DMS53 (cell line): ENCODE measurements around the gene TMTC1.

ENCODE experiments used
- DNase-seq: peaks from one replicate; lab custom pipeline; 2025; lab: John Stamatoyannopoulos, UW

Gene TMTC1

DNA sequence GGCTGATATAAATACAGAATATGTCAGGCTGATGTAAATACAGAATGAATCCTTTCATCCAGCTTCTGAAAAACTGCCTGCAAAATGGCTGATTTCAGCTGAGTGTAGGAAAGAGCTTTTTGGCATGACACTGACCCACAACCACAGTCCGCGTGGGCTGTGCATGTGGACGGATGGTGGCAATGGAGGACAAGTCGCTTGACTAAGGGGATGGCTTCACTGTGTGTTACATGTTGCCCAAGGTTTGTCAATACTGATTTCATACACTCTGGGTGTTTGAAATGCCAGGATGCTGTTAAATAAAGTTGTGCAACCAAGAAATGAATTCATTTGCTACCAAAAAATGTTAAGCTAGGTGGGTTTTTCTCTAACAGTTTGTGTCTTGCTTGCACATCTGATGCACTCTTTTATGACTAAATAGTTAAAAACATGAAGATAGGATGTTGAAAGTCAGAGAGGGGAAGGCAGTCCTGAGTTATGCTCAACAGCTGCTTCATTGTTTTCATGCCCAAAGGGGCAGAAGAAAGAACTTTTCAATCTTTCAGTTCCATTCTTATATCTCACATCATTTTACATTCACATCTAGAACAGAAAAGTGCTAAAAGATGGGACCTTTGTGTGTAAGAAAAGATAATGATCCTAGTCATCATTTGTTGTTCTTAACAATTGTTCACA is 249.8 kb downstream of the TMTC1 start:
- no peak for DNase-seq

DNA sequence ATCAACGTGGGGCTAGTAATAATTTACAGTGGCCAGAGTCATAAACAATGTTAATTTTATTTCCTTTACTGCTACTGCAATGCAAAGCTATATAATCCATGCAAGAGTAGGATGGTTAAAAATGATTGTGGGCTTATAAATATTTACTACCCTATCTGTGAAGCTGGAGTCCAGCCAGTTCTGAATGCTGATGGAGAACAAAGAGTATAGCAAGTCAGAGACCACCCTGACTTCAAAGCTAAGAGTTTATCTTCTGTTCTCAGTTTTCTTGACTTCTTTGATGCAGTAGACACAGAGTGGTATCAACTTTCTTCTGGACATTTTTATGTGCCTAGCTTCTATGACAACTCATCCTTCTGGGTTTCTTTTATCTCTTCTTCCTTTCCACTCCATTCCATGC is 252.3 kb downstream of the TMTC1 start:
- no peak for DNase-seq

DNA sequence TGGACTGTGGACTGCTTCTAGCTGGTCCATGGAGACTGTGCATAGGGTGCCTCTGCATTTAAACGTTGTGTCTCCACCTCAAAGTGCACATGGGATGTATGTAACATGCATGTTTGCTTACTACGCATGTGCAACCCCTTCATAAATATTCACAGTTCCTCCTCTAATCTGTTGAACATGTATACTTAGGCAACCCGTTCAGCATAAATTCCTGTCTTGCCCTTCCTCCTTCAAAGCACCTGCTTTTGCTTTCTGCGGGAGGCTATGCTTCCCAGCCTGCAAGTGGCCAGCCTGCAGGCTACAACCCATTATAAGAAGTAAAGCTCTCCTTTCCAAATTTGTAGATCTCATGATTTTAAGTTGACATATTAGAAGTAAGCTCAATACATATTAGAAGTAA is 253.3 kb downstream of the TMTC1 start:
- no peak for DNase-seq

DNA sequence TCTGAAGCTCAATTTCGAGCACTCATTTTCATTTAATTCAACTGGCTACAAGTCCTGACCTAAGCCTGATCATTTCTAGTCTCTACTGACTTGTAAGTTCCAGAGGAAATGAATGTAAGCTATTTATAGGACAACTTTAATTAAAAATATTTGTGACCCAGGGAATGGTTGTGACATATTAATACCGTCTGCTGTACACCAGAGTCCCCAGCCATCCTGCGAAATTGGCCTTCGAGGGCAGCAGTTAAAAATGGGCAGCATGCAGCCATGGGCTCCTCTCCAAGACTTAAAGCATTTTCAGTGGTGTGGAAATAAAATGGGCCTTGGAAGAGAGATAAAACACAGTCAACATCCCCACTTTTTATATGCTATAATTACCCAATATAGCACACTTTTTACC is 255.6 kb downstream of the TMTC1 start:
- no peak for DNase-seq

DNA sequence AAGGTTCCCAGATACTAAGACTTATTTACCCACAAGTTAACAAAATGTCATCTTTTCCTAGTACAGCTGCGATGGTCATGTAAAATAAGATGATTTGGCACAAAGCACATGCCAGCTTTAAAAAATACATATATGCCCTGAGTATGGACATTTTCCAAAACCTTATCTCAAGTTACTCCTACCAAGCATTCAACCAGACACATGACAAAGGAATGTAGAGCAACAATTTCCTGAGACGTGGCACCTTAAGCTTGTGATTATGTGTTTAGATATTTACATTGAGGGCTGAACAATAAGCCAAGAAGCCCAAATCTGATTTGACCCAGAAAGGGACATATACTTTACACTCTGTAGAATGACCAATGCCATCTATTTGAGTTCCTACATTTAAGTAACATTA is 261.8 kb downstream of the TMTC1 start:
- DNase-seq = no peak

DNA sequence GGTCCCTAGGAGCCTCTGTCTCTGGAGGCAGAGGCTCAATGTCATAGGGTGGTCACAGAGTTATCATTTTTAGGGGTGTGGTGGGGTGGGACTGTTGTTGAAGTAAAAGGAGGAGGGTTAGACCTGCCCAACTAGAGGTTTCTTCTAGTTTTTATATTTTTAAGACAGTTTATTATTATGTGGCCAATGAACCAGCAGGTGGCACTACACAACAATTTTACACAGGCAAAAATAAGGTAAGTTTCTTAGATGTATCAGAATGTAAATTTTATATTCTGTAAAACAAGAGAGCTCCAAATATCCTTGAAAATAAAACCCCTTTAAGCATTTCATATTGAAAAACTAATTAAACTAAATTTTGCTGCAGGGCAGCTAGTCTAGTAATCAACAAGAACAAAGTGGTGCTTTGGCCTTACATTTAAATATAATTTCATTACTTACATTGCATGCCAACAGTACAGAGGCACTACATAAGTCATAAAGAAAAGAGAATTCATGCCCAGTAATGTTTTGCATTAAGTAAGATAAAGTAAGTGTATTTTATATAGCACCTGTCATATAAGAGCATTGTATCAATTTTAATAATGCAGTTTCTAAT is 264.1 kb downstream of the TMTC1 start:
- DNase-seq = peak; percentile 80

DNA sequence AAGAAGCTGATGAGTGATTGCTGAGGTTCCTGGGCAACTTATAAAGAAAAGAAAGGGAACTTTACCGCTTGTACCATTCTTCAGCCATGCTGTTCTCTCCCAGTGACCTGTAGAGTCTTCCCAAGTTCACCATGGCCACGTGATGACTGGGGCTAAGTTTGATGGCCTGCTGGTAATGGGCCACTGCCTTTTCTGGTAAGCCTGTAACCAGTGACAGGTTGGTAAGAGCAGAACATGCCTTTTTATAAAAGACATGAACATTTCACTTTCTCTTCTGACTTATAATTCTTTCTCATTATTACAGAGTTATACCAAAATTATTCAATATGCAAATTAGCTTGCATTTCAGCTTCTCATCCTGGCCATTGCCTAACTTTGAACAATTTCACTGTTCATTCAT is 265.3 kb downstream of the TMTC1 start:
- DNase-seq = no peak

DNA sequence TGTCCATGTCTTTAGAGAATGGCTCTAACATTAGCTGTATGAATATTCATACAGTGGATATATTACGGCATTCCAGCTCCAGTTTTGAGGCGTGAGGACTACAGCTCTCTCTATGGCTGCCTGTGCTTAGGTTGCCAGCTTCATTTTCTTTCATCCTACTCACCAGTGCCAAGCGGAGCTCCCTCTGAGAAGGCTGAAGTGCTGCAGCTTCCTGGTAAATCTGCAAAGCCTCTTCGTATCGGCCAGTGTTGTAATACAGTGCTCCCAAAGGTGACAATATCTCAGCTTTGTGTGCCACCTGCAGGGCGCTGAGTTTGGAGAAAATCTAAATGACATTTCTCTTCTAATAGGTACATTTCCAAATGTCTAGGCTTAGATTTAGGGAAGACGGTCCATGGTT is 266.5 kb downstream of the TMTC1 start:
- peak; percentile 43 for DNase-seq

DNA sequence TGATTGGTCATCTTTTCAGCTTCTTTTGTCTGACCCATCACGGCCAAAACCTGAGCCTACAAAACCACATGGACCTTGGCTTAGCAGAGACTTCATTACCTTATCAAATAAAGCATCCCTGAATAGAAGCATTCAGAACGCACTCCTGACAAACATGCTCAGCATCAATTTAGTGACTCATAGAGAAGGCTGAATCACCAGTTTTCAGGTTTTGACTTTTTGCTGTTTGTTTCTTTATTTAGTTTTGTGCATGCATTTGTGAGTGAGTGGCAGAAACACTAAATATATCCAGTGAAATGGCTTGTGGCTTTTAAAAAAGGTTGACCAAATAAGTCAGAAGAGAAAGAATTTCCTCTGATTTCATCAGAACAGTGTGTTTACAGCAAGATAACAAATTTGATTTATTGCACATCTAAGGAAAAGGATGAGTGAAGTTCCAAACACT is 267.3 kb downstream of the TMTC1 start:
- DNase-seq = no peak

DNA sequence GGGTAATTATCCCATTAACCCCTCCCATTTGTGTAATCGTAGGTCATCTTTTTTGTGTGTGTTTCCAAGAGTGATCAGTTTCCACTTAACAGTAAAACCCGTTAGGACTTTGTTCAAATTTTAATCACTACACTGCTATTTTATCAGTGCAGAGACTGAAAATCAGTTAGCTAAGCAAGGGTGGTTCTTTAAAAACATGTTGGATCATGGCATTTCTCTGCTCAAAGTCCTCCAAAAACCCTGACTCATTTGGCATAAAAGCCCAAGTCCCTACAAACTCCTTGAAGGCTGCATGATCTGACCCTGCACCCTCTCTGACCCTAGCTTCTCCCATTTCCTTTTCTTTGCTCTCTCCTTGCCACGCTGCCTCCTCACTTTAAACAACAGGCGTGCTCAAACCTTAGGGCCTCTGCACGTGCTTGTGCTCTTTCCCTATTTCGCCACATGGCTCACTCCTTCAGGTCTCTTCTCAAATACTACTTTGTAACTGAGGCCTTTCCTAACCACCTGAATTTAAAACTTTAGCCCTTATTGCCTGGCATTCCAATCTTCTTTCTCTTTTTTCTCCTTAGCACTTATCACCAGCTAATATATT is 273.1 kb downstream of the TMTC1 start:
- no peak for DNase-seq

DNA sequence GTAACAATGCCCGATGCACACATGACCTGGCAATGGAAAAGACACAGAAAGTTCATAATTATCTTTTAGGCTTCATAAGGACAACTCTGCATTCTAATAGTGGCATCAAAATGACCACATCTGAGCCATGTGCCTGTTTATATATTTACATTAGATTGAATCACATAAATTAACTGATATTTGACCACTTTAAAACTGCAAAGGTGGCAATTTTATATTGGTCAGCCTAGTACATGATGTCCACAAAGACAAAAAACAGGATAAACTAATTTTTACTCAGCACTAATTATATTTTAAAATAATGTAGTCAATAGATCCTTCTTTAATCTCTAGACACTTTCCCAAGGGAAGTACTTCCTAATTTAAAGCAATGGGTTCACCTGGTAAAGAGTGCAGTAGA is 274.2 kb downstream of the TMTC1 start:
- DNase-seq = no peak

DNA sequence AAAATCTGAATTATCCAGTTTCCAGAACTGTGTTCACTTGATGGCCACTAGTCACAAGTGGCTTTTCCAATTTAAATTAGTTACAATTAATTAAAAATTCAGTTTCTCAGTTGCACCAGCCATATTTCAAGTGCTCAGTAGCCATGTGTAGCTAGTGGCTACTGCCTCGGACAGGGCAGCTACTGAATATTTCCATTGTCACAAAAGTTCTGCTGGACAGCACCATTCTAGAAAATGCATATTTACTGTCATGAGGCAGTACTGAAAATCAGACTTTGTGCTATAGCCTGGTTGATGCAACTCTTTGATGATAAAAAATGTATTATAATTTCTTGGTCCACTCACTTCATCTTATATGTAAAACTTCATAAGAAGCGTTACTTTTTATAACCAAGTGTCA is 274.8 kb downstream of the TMTC1 start:
- DNase-seq = no peak

DNA sequence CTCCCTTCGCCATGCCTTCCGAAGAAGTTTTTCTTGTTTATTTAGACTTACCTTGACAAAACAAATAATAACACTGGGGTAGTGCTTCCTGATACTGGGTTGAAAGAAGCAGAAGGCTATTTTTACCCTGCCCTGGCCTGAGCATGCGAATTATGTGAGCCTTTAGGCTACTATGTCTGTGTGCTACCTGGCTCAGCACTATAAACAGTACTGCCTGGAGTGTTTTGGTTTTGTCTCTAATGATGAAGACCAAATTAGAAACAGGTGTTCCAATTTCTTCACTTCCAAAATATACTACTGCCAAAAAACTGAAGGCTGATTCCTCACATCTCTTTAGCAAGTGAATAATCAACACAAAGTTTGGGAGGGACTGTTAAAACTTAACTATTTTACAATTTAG is 278.6 kb downstream of the TMTC1 start:
- no peak for DNase-seq

DNA sequence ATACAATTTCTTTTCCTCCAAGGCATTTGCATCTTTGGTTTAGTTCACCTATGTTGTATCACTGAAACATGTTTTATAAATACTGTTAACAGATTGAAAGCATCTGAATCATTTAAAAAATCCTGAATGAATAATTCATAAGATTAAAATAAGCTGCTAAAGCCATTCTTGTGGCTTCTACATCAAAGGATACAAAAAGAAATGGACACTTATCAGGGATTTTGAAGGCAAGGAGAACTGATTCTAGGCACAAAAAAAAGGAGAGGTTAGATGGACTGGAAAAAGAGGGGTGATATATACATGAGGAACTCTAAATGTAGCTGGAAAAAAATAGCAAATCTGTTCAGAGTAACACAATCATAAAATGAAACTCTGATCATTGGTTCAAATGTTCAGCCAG is 280.5 kb downstream of the TMTC1 start:
- no peak for DNase-seq

DNA sequence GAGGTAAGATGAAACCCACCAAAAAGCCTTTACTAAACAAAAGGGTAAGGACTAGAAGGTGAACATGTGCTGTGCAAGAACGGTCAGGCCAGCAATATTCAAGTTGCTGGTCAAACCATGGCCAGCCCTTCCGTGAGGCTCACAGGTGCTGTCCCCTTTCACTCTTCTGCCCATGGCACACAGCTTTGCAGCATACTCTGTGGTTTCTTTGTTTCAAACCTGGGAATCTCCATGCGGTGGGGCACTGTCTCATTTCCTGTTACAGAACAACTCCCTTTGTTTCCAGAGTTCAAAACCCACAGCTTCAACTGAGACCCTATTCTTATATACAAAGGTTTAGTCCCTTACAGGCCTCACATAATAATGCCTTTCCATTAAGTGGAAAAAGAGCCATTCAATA is 284.5 kb downstream of the TMTC1 start:
- no peak for DNase-seq

DNA sequence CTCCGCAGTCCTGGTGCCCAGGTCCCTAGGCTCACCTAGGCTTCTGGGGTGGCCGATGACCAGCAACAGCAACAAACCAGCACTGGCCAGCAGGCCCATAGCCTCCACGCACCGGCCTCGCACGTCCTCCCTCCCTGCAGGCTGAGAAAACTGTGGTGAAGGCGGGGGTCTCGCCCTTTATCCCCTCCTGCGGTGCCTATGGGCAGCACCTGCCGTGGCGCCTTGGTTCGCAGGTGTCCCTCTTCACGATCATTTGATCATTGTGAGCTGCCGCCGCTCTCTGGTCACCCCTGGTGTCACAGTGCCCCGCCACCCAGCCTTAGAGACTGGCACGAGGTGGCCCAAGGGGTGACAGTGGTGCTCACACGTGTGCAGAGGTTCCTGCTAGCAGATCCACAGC is 286.2 kb downstream of the TMTC1 start, which contains the start of gene OVCH1:
TSS of gene OVCH1 (minus strand) at position 99 of the 400 bp plus-strand sequence. CDS start at position 99, 0 bp downstream.
- no peak for DNase-seq

DNA sequence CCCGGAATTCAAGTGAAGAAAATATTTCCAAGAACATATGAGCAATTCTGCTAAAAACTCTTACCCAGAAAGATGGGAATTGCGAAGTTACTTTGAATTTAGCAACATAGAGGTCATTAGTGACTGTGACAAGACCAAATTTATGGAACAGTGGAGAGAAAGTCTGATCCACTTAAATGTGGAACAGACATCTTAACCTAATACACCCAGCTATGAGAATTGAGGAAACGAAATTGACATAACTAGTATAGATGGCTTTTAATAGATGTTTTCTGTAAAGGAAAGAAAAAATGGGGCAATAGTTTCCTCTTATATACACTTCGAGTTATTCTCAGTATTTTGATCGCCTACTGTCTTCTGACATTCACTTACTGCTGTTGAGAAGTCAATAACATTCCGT is 290.9 kb downstream of the TMTC1 start:
- no peak for DNase-seq

DNA sequence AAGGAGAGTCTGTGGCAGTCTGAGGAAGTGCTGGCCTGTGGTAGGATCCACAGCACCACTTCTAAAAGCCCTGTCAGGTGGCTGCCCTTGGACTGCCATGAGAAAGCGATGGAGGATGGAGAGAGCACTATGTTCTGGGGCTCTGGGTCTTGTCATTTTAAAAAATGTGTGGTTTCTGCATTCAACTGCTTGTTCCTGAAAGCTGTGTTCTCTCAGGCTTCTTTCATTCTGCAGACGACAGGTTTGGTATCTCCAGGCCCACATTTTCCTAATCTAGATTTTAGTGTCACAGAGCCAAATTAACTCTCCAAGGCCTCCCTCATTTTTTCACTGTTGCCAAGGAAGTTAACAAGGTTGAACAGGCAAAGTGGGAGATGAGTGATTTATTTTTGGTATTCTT is 296.8 kb downstream of the TMTC1 start:
- no peak for DNase-seq

DNA sequence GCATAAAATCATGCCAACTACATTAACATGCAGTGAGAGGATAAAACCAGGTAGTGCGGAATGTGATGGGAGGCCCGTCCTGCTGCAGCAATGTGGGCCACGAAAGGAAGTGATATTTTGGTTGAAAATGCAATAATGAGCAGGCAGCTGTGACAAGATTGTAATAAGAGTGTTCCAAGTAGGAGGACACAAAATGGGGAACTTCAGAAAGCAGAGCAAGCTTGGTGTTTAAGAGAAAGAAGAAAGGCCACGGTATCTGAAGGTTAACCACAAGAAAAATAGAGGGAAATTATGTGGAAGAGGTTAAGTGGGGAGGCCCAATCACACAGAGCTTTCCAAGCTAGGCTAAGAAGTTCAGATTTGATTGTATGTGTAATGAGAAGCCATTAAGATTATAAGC is 320.5 kb downstream of the TMTC1 start:
- no peak for DNase-seq

DNA sequence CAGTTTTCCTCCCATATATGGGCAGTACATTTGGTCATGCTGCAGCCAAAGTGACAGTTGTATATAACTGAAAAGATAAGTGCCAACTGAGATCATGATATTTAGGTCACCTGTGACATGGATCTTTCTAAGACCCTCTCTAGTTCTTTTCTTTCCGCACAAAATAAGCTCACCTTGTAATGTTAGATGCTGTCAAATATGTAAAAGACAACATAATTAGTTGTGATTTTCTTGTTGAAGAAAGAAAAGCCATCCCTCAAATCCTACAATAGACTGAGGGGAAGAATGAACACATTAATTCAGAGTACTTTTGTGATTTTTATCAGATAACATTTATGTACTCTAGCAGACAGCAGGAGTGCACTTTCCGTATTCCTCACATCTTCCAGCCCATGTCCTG is 323.7 kb downstream of the TMTC1 start:
- DNase-seq = no peak

DNA sequence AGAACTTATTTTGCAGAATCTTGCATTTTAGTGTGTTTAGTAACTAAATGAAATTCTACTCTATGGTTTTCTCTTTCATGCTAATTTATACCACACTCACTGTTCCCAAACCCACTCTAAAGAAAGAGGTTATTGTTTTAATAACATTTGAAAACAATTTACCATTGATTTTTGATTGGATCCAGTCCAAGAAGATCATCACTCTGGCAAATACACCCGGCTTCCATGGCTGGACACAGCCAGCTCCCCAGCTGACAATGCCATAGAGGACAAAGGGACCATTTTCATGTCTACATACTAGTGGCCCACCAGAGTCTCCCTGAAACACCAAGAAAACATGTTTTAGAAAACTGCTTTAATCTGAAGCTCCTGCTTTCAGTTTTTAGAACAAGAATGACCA is 328.7 kb downstream of the TMTC1 start:
- DNase-seq = no peak

DNA sequence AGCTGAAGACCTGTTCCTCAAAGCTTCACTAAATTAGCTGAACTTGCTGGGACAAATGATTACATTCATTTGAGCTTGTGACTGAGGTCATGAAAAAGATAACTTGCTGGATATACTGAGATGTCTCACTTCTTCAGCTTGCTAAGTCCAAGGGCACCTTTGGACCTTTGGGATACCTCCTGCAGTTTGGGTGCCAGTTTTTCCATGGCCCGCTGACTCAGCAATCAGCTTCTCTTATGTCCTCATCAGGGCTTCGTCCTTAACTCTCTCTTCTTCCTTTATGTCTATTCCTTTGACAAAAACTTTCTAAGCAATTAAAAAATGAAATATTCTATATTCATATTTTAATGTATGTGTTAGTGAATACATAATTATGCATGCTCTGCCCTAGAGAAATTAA is 331.9 kb downstream of the TMTC1 start:
- DNase-seq = no peak
